Natural killer cell (primary cell): ENCODE data around the gene TSPAN18. TPM values are rescaled to one million over a fixed set of nuclear protein-coding genes. Genes with fewer than 3 reads are reported as not detected.
A peak's percentile ranks its signal among the peaks of the same experiment; 100 is the strongest.

Source experiments
- ATAC-seq, 3 donors: fragments of 150-1000 bp in 2 of 3; fragments of 200-7000 bp in 1 of 3; cut with Tn5 transposase; 1 replicate in 1 of 3; 2 replicates in 2 of 3; pipeline ENCODE4 v1.10.0; 2021; ENCODE audit warnings: mild to moderate bottlenecking in 2 of 3, moderate library complexity in 2 of 3
- DNase-seq, 2 donors: peaks; one replicate each; pipeline versions ENCODE4 v3.0.0 to v3.0.0-alpha.2; 2013 to 2021; ENCODE audit warnings: mixed read lengths in 1 of 2
- H3K27ac ChIP-seq: one replicate; pipeline ENCODE4 v1.5.1; 2013; ENCODE audit warnings: mild to moderate bottlenecking, low read length
- H3K27me3 ChIP-seq: one replicate; pipeline ENCODE4 v1.6.1; 2013; ENCODE audit warnings: low read length; ENCODE audit not compliant: control insufficient read depth, insufficient read depth
- H3K36me3 ChIP-seq: one replicate; pipeline ENCODE4 v1.6.1; 2013; ENCODE audit warnings: low read length; ENCODE audit not compliant: control insufficient read depth, insufficient read depth
- H3K4me1 ChIP-seq: one replicate; pipeline ENCODE4 v1.6.1; 2013; ENCODE audit warnings: low read length; ENCODE audit not compliant: control insufficient read depth, insufficient read depth
- H3K4me3 ChIP-seq: one replicate; pipeline ENCODE4 v1.5.1; 2013; ENCODE audit warnings: low read length
- H3K9me3 ChIP-seq: one replicate; pipeline ENCODE4 v1.6.1; 2013; ENCODE audit warnings: low read length; ENCODE audit not compliant: control insufficient read depth, insufficient read depth
- H3K27ac Mint-ChIP-seq, 2 donors: one replicate each; pipeline ENCODE4 v1.8.0; 2022; ENCODE audit warnings: mild to moderate bottlenecking in 2 of 2, mixed read lengths in 2 of 2, moderate library complexity in 1 of 2
- H3K27me3 Mint-ChIP-seq, 2 donors: one replicate each; pipeline ENCODE4 v1.8.0; 2022; ENCODE audit warnings: low read depth in 2 of 2, mixed read lengths in 2 of 2
- H3K36me3 Mint-ChIP-seq: one replicate; pipeline ENCODE4 v1.8.0; 2022; ENCODE audit warnings: mixed read lengths
- H3K4me1 Mint-ChIP-seq, 2 donors: one replicate each; pipeline ENCODE4 v1.8.0; 2022; ENCODE audit warnings: mixed read lengths in 2 of 2
- H3K4me3 Mint-ChIP-seq: one replicate; pipeline ENCODE4 v1.8.0; 2022; ENCODE audit warnings: mild to moderate bottlenecking, moderate library complexity, mixed read lengths
- H3K9me3 Mint-ChIP-seq, 2 donors: one replicate each; pipeline ENCODE4 v1.8.0; 2022; ENCODE audit warnings: mixed read lengths in 2 of 2
- WGBS: methylation state at CpG from one replicate; pipeline ENCODE4 v1.1.7; 2013; ENCODE audit warnings: missing lambda C conversion rate; ENCODE audit not compliant: insufficient coverage; 5-methylcytosine and 5-hydroxymethylcytosine counted together
- intact Hi-C: fragments of 100-400 bp; cut with micrococcal nuclease; formaldehyde crosslinking; loops from one replicate; pipeline ENCODE4 v1.14.2; 2022
- total RNA-seq, 4 donors: library from RNA; stranded (reverse); fragments of 120-200 nt in 1 of 4; gene quantifications; one replicate each; pipeline versions ENCODE4 v1.2.3 to v1.2.4, GENCODE V29; 2013 to 2022
- TF ChIP-seq, protein P1 (sequence below): fragments of 200-600 bp; IDR thresholded peaks from one replicate; pipeline ENCODE4 v1.8.0; 2022; ENCODE audit warnings: antibody characterized with exemption

Gene TSPAN18
- total RNA-seq, 3 donors from 2014 or later (not counting 1 experiment from before 2014, with no cell fraction given) = 1.9 to 2.4 (median 2.3) TPM

DNA sequence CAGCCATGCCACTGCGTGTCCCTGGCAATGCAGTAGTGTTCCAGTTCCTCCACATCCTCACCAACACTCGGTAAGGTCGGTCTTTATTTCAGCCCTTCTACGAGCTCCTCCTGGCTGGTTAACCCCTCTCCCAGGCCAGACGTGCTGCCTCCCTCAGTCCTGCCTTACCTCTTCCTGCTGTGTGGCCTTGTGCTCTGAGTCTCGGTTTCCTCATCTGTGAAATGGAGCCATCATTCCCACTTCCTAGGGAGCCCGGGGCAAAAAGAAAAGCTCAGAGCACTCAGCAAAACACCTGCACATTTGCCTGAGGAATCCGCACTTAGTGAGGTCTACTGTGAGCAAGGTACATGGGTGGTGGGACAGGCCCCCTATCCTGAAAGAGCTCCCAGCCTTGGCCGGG, 214.1 kb downstream of the TSPAN18 start:
- H3K9me3 ChIP-seq = no peaks in the 10 kb centered on the region
- Mint-ChIP-seq H3K36me3 (no peaks in the 10 kb centered on the region), H3K9me3 (no peaks in the 10 kb centered on the region), H3K4me1 (peaks cover 9 to 14% of the 10 kb centered on the region in 2 donors), H3K27me3 (peaks cover 0 to 20% of the 10 kb centered on the region in 2 donors), H3K27ac (no peak overlapping the region), H3K4me3 (no peak overlapping the region)
- ATAC-seq = no peak
- H3K27ac ChIP-seq = no peak overlapping the region
- WGBS = 94% methylated on average over 9 of the region's 9 CpGs
- H3K4me1 ChIP-seq = peaks cover 35% of the 10 kb centered on the region
- no peaks in the 10 kb centered on the region for H3K27me3 ChIP-seq
- intact Hi-C loops = no loop called here
- no peak for DNase-seq
- H3K4me3 ChIP-seq = no peak overlapping the region
- TF ChIP-seq, protein P1, sequence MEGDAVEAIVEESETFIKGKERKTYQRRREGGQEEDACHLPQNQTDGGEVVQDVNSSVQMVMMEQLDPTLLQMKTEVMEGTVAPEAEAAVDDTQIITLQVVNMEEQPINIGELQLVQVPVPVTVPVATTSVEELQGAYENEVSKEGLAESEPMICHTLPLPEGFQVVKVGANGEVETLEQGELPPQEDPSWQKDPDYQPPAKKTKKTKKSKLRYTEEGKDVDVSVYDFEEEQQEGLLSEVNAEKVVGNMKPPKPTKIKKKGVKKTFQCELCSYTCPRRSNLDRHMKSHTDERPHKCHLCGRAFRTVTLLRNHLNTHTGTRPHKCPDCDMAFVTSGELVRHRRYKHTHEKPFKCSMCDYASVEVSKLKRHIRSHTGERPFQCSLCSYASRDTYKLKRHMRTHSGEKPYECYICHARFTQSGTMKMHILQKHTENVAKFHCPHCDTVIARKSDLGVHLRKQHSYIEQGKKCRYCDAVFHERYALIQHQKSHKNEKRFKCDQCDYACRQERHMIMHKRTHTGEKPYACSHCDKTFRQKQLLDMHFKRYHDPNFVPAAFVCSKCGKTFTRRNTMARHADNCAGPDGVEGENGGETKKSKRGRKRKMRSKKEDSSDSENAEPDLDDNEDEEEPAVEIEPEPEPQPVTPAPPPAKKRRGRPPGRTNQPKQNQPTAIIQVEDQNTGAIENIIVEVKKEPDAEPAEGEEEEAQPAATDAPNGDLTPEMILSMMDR = no peak
- no peaks in the 10 kb centered on the region for H3K36me3 ChIP-seq

DNA sequence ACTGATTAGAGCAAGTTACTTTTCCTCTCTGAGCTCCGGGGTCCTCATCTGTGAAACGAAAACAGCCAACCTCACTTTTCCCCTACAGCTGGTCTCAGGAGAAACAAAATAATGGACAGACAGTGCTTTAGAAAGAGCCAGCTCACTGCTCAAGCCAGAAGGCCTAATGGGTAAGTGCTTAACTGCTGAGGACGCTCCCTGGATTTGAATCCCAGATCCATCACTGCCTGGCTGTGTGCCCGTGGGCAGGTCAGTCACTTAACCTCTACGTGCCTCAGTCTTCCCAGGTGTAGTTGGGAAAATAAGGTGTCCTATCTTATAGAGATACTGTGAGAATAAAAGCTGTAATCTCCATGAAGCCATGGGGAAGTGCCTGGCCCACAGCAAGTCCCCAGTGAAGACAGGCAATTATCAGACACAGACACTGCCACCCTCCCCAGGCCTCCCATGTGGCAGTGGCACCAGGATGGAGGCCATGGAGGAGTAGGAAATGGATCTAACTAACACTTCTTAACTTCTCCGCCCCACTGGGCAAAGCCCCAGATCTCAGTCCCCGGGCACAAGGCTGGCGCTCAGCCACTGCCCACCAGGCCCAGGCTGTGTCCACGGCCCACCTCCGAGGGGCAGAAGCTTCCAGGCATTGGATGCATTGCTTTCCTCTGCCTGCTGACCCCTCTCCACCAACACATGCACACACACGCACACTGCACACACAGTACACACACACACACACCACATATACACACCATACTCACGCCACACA, 214.7 kb downstream of the TSPAN18 start:
- H3K4me3 Mint-ChIP-seq = no peak overlapping the region
- DNase-seq = no peak
- H3K9me3 ChIP-seq = no peaks in the 10 kb centered on the region
- H3K36me3 ChIP-seq = no peaks in the 10 kb centered on the region
- ATAC-seq = no peak
- TF ChIP-seq, protein P1 = no peak
- H3K27me3 Mint-ChIP-seq = peaks cover 0 to 20% of the 10 kb centered on the region in 2 donors
- peak overlapping the region in 1 of 2 donors; percentile 74 for H3K27ac Mint-ChIP-seq
- peaks cover 9 to 13% of the 10 kb centered on the region in 2 donors for H3K4me1 Mint-ChIP-seq
- H3K27me3 ChIP-seq = no peaks in the 10 kb centered on the region
- peaks cover 33% of the 10 kb centered on the region for H3K4me1 ChIP-seq
- H3K4me3 ChIP-seq = no peak overlapping the region
- WGBS = 86% methylated on average over 12 of the region's 12 CpGs
- no peak overlapping the region for H3K27ac ChIP-seq
- H3K9me3 Mint-ChIP-seq = no peaks in the 10 kb centered on the region
- intact Hi-C loops = no loop called here
- H3K36me3 Mint-ChIP-seq = no peaks in the 10 kb centered on the region

DNA sequence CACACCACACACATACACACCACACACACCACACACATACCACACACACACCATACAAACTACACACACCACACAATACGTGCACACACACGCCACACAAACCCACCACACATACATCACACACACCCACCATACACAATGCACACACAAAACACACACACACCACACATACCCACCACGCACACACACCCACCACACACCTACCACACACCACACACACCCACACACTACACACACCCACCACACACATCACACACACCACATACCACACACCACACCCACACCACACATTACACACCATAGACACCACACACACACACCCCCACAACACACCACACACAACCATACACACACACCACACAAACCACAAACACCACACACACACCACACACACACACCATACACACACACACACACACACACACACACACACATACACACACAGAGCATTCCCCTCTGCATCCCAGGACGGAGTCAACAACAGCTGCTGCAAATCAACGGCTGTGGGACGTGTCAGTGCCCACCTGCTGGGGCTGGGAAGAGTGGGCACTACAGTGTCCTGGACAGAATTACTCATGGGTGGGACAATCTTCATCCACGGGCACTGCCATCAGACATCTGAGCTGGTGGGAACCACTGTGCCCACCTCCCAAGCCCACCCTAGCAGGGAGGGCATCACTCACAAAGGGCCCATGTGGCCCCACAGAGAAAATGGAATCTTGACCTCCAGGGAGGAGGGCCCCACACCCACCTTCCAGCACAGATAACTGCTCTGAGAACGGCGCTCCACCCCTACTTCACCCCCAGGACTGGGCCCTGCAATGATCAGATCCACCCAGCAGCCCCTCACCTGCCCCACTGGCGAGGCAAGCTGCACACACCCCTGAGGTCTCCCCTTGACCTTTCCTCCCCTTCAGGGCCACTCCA, 215.5 kb downstream of the TSPAN18 start:
- Histone ChIP-seq H3K9me3 (no peaks in the 10 kb centered on the region), H3K4me1 (peaks cover 29% of the 10 kb centered on the region), H3K4me3 (no peak overlapping the region), H3K36me3 (no peaks in the 10 kb centered on the region), H3K27ac (no peak overlapping the region), H3K27me3 (no peaks in the 10 kb centered on the region)
- TF ChIP-seq, protein P1 = no peak
- Mint-ChIP-seq H3K4me1 (peaks cover 9 to 10% of the 10 kb centered on the region in 2 donors), H3K27ac (peak overlapping the region in 1 of 2 donors; percentile 74), H3K36me3 (no peaks in the 10 kb centered on the region), H3K4me3 (no peak overlapping the region), H3K27me3 (peaks cover 0 to 20% of the 10 kb centered on the region in 2 donors), H3K9me3 (no peaks in the 10 kb centered on the region)
- WGBS = 80% methylated on average over 10 of the region's 10 CpGs
- DNase-seq (no peak), ATAC-seq (no peak)
- intact Hi-C loops = no loop called here
